Upper lobe of right lung (tissue), 1 donor: Measurements from ENCODE around the gene CHRNE. TPM values are rescaled to one million over a fixed set of nuclear protein-coding genes. Genes with fewer than 3 reads are reported as not detected.

Source experiments
- ATAC-seq: fragments of 200-7000 bp; cut with Tn5 transposase; one replicate; pipeline ENCODE4 v1.9.1; 2020; ENCODE audit warnings: mild to moderate bottlenecking, moderate library complexity
- DNase-seq: peaks from one replicate; pipeline ENCODE4 v3.0.0-alpha.2; 2020
- H3K27ac ChIP-seq: fragments of 200-600 bp; one replicate; pipeline ENCODE4 v1.8.0; 2022
- H3K27me3 ChIP-seq: fragments of 200-600 bp; one replicate; pipeline ENCODE4 v1.8.0; 2022; ENCODE audit warnings: mild to moderate bottlenecking
- H3K36me3 ChIP-seq: fragments of 200-600 bp; one replicate; pipeline ENCODE4 v1.8.0; 2022
- H3K4me1 ChIP-seq: fragments of 200-600 bp; one replicate; pipeline ENCODE4 v1.8.0; 2022
- H3K4me3 ChIP-seq: fragments of 200-600 bp; one replicate; pipeline ENCODE4 v1.8.0; 2022; ENCODE audit warnings: mild to moderate bottlenecking
- H3K9me3 ChIP-seq: fragments of 200-600 bp; one replicate; pipeline ENCODE4 v1.8.0; 2022
- CTCF ChIP-seq: fragments of 200-600 bp; IDR thresholded peaks from one replicate; pipeline ENCODE4 v1.8.0; 2022; ENCODE audit warnings: antibody characterized with exemption
- intact Hi-C: fragments of 100-400 bp; cut with DNase I; formaldehyde crosslinking; loops from one replicate; pipeline ENCODE4 v1.11.0; 2022
- total RNA-seq: library from RNA; stranded (reverse); fragmentation: NEBNext Ultra II Directional; extraction: Animal tissue kit (Norgen Biotek cat#: 25700); gene quantifications from one replicate; pipeline ENCODE4 v1.2.1, GENCODE V29; 2021
- donor health status: DM: no; HTN: yes; CAD: no; lungs with severe emphysema.

The CHRNE gene
- total RNA-seq, 1 donor from 2014 or later, result 0.98 TPM

DNA sequence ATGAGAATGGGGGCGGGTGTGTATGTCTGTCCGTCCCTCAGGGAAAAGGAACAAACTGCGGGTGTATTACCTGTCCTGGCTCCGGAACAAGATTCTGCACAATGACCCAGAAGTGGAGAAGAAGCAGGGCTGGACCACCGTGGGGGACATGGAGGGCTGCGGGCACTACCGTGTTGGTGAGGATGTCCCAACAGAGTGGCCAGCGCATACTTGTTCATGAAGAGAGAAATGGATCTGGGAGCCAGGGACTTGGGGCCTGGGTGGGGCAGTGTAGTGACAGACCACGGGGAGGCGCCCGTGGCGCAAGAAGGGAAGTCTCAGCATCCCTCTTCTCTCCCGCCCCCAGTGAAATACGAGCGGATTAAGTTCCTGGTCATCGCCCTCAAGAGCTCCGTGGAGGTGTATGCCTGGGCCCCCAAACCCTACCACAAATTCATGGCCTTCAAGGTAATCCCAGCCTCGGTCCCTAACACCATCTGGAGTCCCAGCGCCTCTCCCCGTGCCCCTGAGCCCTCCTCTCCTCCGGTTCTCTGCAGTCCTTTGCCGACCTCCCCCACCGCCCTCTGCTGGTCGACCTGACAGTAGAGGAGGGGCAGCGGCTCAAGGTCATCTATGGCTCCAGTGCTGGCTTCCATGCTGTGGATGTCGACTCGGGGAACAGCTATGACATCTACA is 7.1 kb downstream of the CHRNE start:
- no peak for DNase-seq
- TF ChIP-seq CTCF, result no peak
- Histone ChIP-seq H3K36me3 (peaks cover 65% of the 10 kb centered on the region), H3K27me3 (peaks cover 6% of the 10 kb centered on the region), H3K4me3 (no peak overlapping the region), H3K27ac (no peak overlapping the region), H3K9me3 (no peaks in the 10 kb centered on the region), H3K4me1 (peaks cover 6% of the 10 kb centered on the region)
- ATAC-seq, result no peak
- intact Hi-C loops, result no loop called here

GRCh38 chr17:4895121-4895520 is 7.8 kb downstream of the CHRNE start:
- TF ChIP-seq CTCF, result no peak
- intact Hi-C loops, result no loop called here
- no peaks in the 10 kb centered on the region for H3K9me3 ChIP-seq
- H3K36me3 ChIP-seq, result peaks cover 71% of the 10 kb centered on the region
- no peak overlapping the region for H3K27ac ChIP-seq
- DNase-seq (no peak), ATAC-seq (no peak)
- peaks cover 6% of the 10 kb centered on the region for H3K4me1 ChIP-seq
- no peak overlapping the region for H3K4me3 ChIP-seq
- peaks cover 4% of the 10 kb centered on the region for H3K27me3 ChIP-seq

DNA sequence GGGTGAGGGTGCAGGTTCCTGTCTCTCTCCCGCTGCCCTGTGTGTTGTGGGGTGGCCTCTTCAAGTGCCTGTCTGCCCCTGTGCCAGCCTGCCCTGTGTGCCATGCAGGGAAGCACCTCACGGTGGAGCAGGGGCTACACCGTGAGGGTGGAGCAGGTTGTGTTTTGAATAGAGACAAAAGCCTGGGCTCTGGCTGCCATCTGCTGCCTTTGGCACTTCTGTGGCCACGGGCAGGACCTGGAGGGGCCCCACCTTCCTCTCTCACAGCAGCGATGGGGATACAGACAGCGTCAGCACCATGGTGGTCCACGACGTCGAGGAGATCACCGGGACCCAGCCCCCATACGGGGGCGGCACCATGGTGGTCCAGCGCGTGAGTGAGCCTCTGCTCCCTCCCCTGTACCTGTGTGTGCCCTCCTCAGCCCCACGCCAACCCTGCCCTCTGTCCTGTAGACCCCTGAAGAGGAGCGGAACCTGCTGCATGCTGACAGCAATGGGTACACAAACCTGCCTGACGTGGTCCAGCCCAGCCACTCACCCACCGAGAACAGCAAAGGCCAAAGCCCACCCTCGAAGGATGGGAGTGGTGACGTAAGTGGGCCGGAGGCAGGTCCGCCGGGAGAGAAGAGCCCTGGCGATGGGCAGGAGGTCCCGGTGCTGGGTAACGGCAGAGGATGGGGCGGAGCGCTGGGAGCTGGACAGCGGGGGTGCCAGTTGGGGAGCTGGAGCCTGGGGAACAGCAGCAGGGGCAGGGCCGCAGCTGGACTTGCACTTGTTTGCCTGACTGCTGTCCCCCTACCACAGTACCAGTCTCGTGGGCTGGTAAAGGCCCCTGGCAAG is 9.0 kb downstream of the CHRNE start:
- Histone ChIP-seq H3K36me3 (peaks cover 81% of the 10 kb centered on the region), H3K4me1 (peaks cover 3% of the 10 kb centered on the region), H3K9me3 (no peaks in the 10 kb centered on the region), H3K4me3 (no peak overlapping the region), H3K27me3 (no peaks in the 10 kb centered on the region), H3K27ac (no peak overlapping the region)
- TF ChIP-seq CTCF, result no peak
- no peak for DNase-seq
- no peak for ATAC-seq
- intact Hi-C loops, result no loop called here

GRCh38 chr17:4893272-4893671 is 9.6 kb downstream of the CHRNE start:
- Histone ChIP-seq H3K36me3 (peaks cover 81% of the 10 kb centered on the region), H3K9me3 (no peaks in the 10 kb centered on the region), H3K4me3 (no peak overlapping the region), H3K27me3 (no peaks in the 10 kb centered on the region), H3K4me1 (no peaks in the 10 kb centered on the region), H3K27ac (no peak overlapping the region)
- intact Hi-C loops, result no loop called here
- DNase-seq, result no peak
- no peak for TF ChIP-seq CTCF
- no peak for ATAC-seq

DNA sequence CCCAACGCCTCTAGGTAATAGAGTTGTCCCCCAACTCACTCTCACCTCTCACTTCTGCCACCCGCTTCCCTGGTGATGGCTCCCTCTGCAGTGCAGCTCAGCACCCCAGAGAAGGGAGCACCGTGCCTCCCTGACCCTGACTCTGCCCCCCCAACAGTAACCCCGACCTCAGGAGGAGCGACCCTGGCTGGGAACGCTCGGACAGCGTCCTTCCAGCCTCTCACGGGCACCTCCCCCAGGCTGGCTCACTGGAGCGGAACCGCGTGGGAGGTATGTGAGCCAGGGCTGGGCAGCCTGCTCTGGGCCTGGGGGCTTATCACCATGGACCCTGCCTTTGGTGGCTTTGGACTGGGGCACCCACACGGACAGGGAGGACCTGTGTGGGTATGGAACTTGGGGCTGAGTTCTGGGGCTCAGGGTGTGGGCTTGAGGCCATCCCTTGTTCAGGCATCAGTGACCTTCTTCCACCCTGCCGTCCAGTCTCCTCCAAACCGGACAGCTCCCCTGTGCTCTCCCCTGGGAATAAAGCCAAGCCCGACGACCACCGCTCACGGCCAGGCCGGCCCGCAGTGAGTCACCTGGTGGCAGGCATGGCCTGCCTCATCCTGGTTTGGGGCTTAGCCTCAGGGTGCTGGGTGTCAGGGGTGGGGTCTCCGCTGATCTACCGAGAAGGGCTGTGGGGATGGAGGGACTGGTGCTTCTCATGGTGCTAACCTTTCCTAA is 10.2 kb downstream of the CHRNE start:
- intact Hi-C loops, result no loop called here
- Histone ChIP-seq H3K9me3 (no peaks in the 10 kb centered on the region), H3K27ac (no peak overlapping the region), H3K4me1 (no peaks in the 10 kb centered on the region), H3K36me3 (peaks cover 87% of the 10 kb centered on the region), H3K27me3 (no peaks in the 10 kb centered on the region), H3K4me3 (no peak overlapping the region)
- no peak for TF ChIP-seq CTCF
- no peak for ATAC-seq
- no peak for DNase-seq
